Muscle of arm (tissue), 12 donors: Measurements from ENCODE around the gene NR4A2. TPM values are rescaled to one million over a fixed set of nuclear protein-coding genes. Genes with fewer than 3 reads are reported as not detected.
A peak's percentile ranks its signal among the peaks of the same experiment; 100 is the strongest.
"Not testable (repeated sequence)": the region's sequence is repeated elsewhere in the genome, so short reads cannot be mapped to it uniquely, and the experiment has no call there.

Source experiments
- DNase-seq: peaks from one replicate; pipeline ENCODE4 v3.0.0-alpha.2; 2013
- polyA plus RNA-seq, 12 donors: library from polyadenylated mRNA; unstranded; fragments of 120-200 nt; gene quantifications; one replicate each; pipeline ENCODE4 v1.2.1, GENCODE V29; 2013; ENCODE audit not compliant: insufficient read length in 12 of 12

Gene NR4A2
- polyA plus RNA-seq, 12 donors: 1.3 to 10.7 (median 2.2) TPM; not detected in 1

GRCh38 chr2:156322686-156323231 lies 9.8 kb downstream of the NR4A2 start:
- no peak for DNase-seq

- DNase-seq: no peak
Observed at GRCh38 chr2:156322051-156322685, 10.4 kb downstream of the NR4A2 start.

GRCh38 chr2:156321243-156321904 lies 11.1 kb downstream of the NR4A2 start:
- DNase-seq: no peak

DNA sequence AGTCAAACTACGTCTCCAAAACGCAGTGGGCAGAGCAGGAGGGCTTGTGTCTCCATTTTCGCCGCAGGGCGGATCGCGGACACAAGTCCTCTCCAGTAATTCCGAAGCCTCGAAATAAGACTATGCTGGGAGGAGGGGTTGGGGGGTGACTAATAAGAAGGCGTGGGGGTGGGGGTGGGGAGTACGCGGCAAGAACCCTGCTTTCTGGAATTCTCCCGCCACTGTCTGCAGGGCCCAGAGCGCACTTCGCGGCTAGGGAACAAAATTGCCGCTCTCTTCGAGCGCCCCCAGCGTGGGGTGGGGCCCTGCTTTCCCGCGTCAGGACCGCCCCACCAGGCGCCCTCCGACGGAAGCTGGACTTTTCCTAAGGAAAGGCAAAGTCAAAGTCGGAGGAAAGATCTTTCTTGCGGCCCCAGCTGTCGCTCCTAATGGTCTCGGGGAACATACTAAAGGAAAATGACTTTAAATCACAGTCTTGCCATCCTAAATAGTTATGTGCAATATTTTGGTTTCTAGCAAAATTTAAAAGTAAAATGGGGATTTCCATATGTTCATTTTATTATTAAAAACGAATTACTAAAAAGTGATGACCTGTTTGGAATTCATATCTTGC lies 11.9 kb downstream of the NR4A2 start:
- no peak for DNase-seq

DNA sequence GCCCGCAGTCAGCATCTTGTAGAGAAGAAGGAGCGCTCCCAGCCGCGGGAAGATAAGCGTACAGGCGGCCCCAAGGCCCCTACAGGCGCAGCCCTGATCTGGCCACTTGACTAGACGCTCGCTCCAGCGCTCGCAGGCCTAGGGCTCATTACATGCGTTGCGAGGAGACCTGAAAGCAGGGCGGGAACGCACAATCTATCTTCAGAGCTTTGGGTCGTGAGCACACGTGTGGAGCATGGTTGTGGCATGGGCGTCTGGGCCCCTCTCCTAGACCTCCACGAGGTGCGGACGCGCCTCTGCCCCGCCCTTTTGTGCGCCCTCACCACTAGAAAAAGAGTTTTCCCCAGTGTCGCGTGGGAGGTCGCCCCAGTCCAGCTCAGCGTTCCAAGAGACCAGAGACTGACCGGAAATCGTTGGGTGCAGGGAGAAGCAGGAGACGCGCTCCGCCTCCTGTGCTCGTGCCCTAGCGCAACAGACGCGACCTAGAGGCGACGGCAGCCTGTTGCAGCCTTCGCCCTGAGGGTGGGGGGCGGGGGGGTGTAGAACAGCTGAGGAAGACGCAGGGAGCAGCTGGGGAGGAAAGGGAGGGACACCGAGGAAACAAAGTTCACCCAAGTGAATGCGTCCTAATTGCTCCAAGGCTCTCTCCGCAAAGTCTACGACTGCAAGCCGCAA lies 12.6 kb downstream of the NR4A2 start:
- DNase-seq: no peak

- no peak for DNase-seq
Observed at GRCh38 chr2:156317631-156318030, 14.9 kb downstream of the NR4A2 start.

GRCh38 chr2:156311976-156312375 lies 20.5 kb downstream of the NR4A2 start:
- no peak for DNase-seq

GRCh38 chr2:156310773-156311172 lies 21.7 kb downstream of the NR4A2 start:
- no peak for DNase-seq

DNA sequence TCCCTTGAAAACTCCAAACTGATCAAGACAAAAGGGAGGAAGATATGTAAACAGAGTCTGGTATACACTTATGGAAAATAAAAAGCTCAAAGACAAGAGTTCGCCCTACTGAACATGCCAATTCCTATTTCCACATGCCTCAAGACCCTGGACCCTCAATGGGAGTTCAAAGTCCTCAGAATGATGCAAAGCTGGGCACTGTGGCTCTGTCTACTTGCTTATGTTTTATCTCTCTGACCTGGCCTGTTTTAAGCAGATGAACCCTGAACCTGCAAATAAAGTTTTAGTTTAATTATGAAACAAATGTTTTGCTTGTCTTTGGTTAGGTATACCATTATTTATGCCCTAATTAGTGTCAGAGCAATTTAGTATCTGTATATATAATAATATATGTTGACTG lies 22.6 kb downstream of the NR4A2 start:
- DNase-seq: no peak

GRCh38 chr2:156309167-156309566 lies 23.4 kb downstream of the NR4A2 start:
- DNase-seq: no peak

DNA sequence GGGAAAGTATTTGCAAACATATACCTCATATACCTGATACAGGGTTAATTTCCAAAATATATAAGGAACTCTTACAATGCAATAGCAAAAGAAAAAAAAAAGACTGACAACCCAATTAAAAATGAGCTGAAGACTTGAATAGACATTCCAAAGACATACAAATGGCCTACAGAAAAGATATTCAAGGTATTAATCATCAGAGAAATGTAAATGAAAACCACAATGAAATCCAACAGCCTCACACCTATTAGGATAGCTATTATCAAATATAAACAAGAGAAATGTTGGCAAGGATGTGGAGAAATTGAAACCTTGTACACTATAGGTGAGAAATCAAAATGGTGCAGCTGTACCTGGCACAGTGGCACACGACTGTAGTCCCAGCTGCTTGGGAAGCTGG lies 25.7 kb downstream of the NR4A2 start:
- DNase-seq: no peak

DNA sequence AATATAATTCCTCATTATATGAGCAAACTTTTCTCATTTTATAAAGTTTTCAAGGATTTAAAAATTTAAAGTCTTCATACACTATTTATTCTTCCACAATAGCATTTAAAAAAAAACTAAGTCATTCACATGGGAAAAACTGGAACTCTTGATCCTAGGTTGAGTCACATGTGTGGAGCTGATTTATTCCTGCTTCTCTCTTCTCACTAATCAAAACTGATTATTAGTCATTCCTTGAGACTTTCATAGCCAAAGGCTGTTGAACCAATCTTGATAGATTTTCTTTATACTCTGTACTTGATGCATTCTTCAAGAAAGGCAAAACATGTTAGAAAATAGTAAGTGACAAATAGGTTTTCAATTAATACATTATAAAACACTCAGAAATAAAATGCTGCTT lies 27.4 kb downstream of the NR4A2 start:
- no peak for DNase-seq

DNA sequence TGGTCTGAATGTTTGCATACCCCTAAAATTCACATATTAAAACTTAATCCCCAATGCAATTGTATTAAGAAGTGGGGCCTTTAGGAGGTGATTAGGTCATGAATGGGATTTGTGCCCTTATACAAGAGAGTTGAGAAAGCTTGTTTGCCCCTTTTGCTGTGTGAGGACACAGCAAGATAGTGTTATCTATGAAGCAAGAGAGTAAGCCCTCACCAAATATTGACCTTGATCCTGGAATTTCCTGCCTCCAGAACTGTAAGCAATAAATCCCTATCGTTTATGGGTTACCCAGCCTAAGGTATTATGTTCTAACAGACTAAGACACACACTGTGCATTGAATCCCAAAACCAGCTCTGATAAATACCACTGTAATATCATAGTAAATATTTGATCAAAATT lies 32.2 kb downstream of the NR4A2 start:
- no peak for DNase-seq

GRCh38 chr2:156294945-156295580 lies 37.5 kb downstream of the NR4A2 start:
- no peak for DNase-seq

DNA sequence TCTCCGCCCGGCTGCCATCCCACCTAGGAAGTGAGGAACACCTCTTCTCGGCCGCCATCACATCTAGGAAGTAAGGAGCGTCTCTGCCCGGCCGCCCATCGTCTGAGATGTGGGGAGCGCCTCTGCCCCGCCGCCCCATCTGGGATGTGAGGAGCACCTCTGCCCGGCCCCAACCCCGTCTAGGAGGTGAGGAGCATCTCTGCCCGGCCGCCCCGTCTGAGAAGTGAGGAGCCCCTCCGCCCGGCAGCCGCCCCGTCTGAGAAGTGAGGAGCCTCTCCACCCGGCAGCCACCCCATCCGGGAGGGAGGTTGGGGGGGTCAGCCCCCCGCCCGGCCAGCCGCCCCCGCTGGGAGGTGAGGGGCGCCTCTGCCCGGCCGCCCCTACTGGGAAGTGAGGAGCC lies 39.1 kb downstream of the NR4A2 start:
- not testable (repeated sequence) for DNase-seq

GRCh38 chr2:156279446-156280150 lies 52.9 kb downstream of the NR4A2 start:
- DNase-seq: peak; percentile 57

Other genes starting within 250 kb of the NR4A2 start
- 10 to 100 TPM in 11 of 12 donors, not detected in 1; 10.4 to 23.5 (median 15.7) TPM for gene GPD2, start 103.7 kb upstream of the NR4A2 start, polyA plus RNA-seq